Smooth muscle cell (in vitro differentiated cells): ENCODE data around the gene STK39. TPM values are rescaled to one million over a fixed set of nuclear protein-coding genes. Genes with fewer than 3 reads are reported as not detected.
A peak's percentile ranks its signal among the peaks of the same experiment; 100 is the strongest.

Experiments
- DNase-seq: peaks from one replicate; lab custom pipeline; 2025; ENCODE audit not compliant: unreplicated experiment; lab: John Stamatoyannopoulos, UW
- H2AFZ ChIP-seq: fragments of 200-600 bp; sonication (generic); 2 replicates; pipeline ENCODE4 v1.6.0; 2016; ENCODE audit warnings: antibody characterized with exemption, low read depth, mild to moderate bottlenecking
- H3F3A ChIP-seq: fragments of 200-600 bp; sonication (generic); 2 replicates; pipeline ENCODE4 v1.6.0; 2017; ENCODE audit warnings: antibody characterized with exemption, low read depth
- H3K27ac ChIP-seq: fragments of 200-600 bp; sonication (generic); 2 replicates; pipeline ENCODE4 v1.5.1; 2016; ENCODE audit warnings: low read depth, mild to moderate bottlenecking
- H3K27me3 ChIP-seq: fragments of 200-600 bp; sonication (generic); 2 replicates; pipeline ENCODE4 v1.6.1; 2016; ENCODE audit warnings: low read depth, mild to moderate bottlenecking
- H3K36me3 ChIP-seq: fragments of 200-600 bp; sonication (generic); 2 replicates; pipeline ENCODE4 v1.5.1; 2016; ENCODE audit warnings: low read depth
- H3K4me1 ChIP-seq: fragments of 200-600 bp; sonication (generic); 2 replicates; pipeline ENCODE4 v1.5.1; 2016; ENCODE audit warnings: low read depth
- H3K4me2 ChIP-seq: fragments of 200-600 bp; sonication (generic); 2 replicates; pipeline ENCODE4 v1.6.0; 2016; ENCODE audit warnings: mild to moderate bottlenecking
- H3K4me3 ChIP-seq: fragments of 200-600 bp; sonication (generic); 2 replicates; pipeline ENCODE4 v1.5.1; 2016; ENCODE audit warnings: mild to moderate bottlenecking
- H3K79me2 ChIP-seq: fragments of 200-600 bp; sonication (generic); 2 replicates; pipeline ENCODE4 v1.6.0; 2016; ENCODE audit warnings: low read depth, mild to moderate bottlenecking
- H3K9ac ChIP-seq: fragments of 200-600 bp; sonication (generic); 2 replicates; pipeline ENCODE4 v1.6.0; 2016; ENCODE audit warnings: low read depth
- H3K9me3 ChIP-seq: fragments of 200-600 bp; sonication (generic); replicated peaks from 2 replicates; pipeline ENCODE4 v1.5.1; 2016; ENCODE audit warnings: low read depth
- H4K20me1 ChIP-seq: fragments of 200-600 bp; sonication (generic); 2 replicates; pipeline ENCODE4 v1.6.0; 2016; ENCODE audit warnings: low read depth
- WGBS: methylation state at CpG from one replicate; pipeline ENCODE4 v1.1.7; 2016; ENCODE audit warnings: low lambda C conversion rate; 5-methylcytosine and 5-hydroxymethylcytosine counted together
- polyA plus RNA-seq: library from polyadenylated mRNA; unstranded; fragments of >200 nt; fragmentation: Nextera tagmentation; extraction: Ambion mirVana; gene quantifications from 2 replicates; pipeline ENCODE4 v1.2.1, GENCODE V29; 2016
- total RNA-seq: library from RNA; depleted of rRNA; stranded (reverse); fragments of >200 nt; gene quantifications from 2 replicates; pipeline ENCODE4 v1.2.3, GENCODE V29; 2014
- TF ChIP-seq, protein P1 (sequence below): fragments of 200-600 bp; sonication (generic); IDR thresholded peaks from 2 replicates; pipeline ENCODE4 v1.5.1; 2017; ENCODE audit warnings: borderline replicate concordance, mild to moderate bottlenecking, antibody characterized with exemption; ENCODE audit not compliant: insufficient read depth, poor library complexity, severe bottlenecking

STK39 gene
- total and polyA plus RNA-seq, 2 experiments from 2014 or later: 21.1 to 37.8 TPM

DNA sequence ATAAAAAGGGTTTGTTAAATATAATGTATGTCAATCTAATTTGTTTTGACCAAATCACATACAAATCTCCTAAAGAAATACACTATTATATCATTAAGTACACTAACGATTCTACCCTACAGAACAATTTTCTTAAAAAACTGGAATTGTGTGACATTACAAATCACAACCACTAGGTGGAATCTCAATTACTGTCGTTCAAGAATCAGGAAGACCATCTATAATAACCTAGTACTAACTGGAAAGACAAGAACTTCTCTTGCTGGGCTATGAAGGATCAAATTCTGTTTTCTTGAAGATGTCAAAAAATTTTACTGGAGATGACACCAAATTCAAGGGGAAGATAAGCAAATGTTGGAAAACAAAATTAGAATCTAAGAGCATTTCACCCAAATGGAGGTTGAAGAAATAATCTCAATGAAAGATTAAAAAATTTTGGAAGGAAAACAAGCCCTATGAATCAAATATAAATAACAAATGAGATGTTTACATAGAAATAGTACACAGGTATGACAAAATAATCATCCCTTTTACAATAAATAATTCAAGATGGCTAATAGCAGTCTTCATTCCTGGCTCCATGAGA lies 110.9 kb downstream of the STK39 start:
- H3K9ac ChIP-seq: no peak overlapping the region
- TF ChIP-seq, protein P1, sequence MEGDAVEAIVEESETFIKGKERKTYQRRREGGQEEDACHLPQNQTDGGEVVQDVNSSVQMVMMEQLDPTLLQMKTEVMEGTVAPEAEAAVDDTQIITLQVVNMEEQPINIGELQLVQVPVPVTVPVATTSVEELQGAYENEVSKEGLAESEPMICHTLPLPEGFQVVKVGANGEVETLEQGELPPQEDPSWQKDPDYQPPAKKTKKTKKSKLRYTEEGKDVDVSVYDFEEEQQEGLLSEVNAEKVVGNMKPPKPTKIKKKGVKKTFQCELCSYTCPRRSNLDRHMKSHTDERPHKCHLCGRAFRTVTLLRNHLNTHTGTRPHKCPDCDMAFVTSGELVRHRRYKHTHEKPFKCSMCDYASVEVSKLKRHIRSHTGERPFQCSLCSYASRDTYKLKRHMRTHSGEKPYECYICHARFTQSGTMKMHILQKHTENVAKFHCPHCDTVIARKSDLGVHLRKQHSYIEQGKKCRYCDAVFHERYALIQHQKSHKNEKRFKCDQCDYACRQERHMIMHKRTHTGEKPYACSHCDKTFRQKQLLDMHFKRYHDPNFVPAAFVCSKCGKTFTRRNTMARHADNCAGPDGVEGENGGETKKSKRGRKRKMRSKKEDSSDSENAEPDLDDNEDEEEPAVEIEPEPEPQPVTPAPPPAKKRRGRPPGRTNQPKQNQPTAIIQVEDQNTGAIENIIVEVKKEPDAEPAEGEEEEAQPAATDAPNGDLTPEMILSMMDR: peak; percentile 61
- no peak overlapping the region for H3K4me2 ChIP-seq
- no peaks in the 10 kb centered on the region for H3K9me3 ChIP-seq
- WGBS: 37% methylated on average over 2 of the region's 2 CpGs
- no peak overlapping the region for H3K4me3 ChIP-seq
- H3K36me3 ChIP-seq: no peaks in the 10 kb centered on the region
- DNase-seq: no peak
- H4K20me1 ChIP-seq: peaks cover 16% of the 10 kb centered on the region
- no peak overlapping the region for H3K27ac ChIP-seq
- H3F3A ChIP-seq: peaks cover 11% of the 10 kb centered on the region
- no peak overlapping the region for H2AFZ ChIP-seq
- no peaks in the 10 kb centered on the region for H3K27me3 ChIP-seq
- peaks cover 15% of the 10 kb centered on the region for H3K79me2 ChIP-seq
- H3K4me1 ChIP-seq: peaks cover 30% of the 10 kb centered on the region

DNA sequence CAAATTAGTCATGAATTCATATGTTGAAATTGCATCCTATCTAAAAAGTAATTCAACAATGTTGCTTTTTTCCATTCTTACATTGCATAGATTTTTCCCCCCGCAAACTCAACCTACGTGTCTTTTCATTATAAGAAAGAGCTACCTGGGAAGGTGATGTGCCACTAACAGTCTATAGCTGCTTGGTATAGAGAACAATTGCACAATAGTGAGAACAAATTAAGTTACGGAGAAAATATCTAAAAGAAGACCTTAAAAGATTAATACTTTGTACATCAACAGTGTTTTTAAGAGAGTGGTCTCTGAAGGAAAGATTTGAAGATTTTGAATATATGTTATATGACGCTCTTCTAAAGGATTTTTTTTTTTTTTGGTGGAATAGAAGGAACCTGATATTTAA lies 111.8 kb downstream of the STK39 start:
- TF ChIP-seq, protein P1: no peak
- no peak overlapping the region for H3K27ac ChIP-seq
- DNase-seq: no peak
- H4K20me1 ChIP-seq: peaks cover 16% of the 10 kb centered on the region
- H3K4me3 ChIP-seq: no peak overlapping the region
- H3K36me3 ChIP-seq: no peaks in the 10 kb centered on the region
- no peaks in the 10 kb centered on the region for H3K9me3 ChIP-seq
- H3K4me1 ChIP-seq: peaks cover 30% of the 10 kb centered on the region
- H3K27me3 ChIP-seq: no peaks in the 10 kb centered on the region
- H3F3A ChIP-seq: peaks cover 11% of the 10 kb centered on the region
- H2AFZ ChIP-seq: no peak overlapping the region
- H3K79me2 ChIP-seq: peaks cover 15% of the 10 kb centered on the region
- WGBS: 95% methylated on average over 4 of the region's 4 CpGs
- H3K9ac ChIP-seq: no peak overlapping the region
- no peak overlapping the region for H3K4me2 ChIP-seq

DNA sequence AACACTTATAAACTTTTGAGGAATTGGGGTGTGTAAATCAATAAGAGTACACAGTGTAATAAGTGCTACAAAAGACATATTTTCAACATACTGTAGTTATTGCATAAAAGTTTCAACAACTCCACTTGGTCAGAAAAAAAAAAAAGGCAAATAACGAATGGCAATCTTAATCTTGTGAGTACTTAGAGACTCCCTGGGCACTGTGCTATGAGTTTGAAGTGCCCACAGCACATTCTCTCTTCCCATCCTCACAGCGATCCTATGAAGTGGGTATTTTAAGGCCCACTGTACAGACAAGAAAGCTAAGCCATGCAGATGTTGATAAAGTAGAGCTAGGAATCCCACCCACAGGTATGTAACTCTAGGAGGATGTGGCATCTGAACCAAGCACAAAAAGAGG lies 112.3 kb downstream of the STK39 start:
- peaks cover 30% of the 10 kb centered on the region for H3K4me1 ChIP-seq
- no peaks in the 10 kb centered on the region for H3K36me3 ChIP-seq
- H3K4me3 ChIP-seq: no peak overlapping the region
- peaks cover 11% of the 10 kb centered on the region for H3F3A ChIP-seq
- H4K20me1 ChIP-seq: peaks cover 16% of the 10 kb centered on the region
- no peaks in the 10 kb centered on the region for H3K9me3 ChIP-seq
- WGBS: 85% methylated on average over 2 of the region's 2 CpGs
- no peak overlapping the region for H3K4me2 ChIP-seq
- no peaks in the 10 kb centered on the region for H3K27me3 ChIP-seq
- H3K79me2 ChIP-seq: peaks cover 15% of the 10 kb centered on the region
- no peak for DNase-seq
- H3K27ac ChIP-seq: no peak overlapping the region
- TF ChIP-seq, protein P1: no peak
- H3K9ac ChIP-seq: no peak overlapping the region
- H2AFZ ChIP-seq: no peak overlapping the region

DNA sequence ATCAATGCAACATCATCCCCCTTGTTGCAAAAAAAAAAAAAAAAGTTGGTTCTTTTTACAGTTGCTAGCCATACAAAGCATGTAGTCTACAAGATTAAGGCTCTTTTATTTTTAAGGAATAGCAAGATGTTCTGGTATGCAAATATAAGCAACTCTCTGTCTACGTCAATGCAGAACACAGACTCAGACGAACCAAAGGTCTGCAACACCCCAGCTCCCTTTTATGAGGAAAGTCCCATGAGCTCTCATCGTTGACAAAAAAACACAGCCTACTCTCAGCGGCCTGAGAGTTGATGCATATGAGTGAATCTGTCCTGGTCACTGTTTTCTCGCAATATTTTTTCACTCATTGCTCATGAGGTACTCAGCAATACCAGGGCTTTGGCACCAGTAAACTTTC lies 112.9 kb downstream of the STK39 start:
- no peak overlapping the region for H2AFZ ChIP-seq
- H3K9ac ChIP-seq: no peak overlapping the region
- H3K27me3 ChIP-seq: no peaks in the 10 kb centered on the region
- H3K9me3 ChIP-seq: no peaks in the 10 kb centered on the region
- no peak for DNase-seq
- TF ChIP-seq, protein P1: no peak
- H3K4me1 ChIP-seq: peaks cover 30% of the 10 kb centered on the region
- no peaks in the 10 kb centered on the region for H3K36me3 ChIP-seq
- H3K4me3 ChIP-seq: no peak overlapping the region
- peaks cover 16% of the 10 kb centered on the region for H4K20me1 ChIP-seq
- peaks cover 11% of the 10 kb centered on the region for H3F3A ChIP-seq
- no peak overlapping the region for H3K27ac ChIP-seq
- peaks cover 15% of the 10 kb centered on the region for H3K79me2 ChIP-seq
- WGBS: 81% methylated on average over 5 of the region's 5 CpGs
- no peak overlapping the region for H3K4me2 ChIP-seq
